ENCODE measurements around the gene DNAJA3. TPM values are rescaled to one million over a fixed set of nuclear protein-coding genes. Genes with fewer than 3 reads are reported as not detected.
A peak's percentile ranks its signal among the peaks of the same experiment; 100 is the strongest.

Gene DNAJA3
- total RNA-seq, 1 donor from 2014 or later: 40.6 TPM

DNA sequence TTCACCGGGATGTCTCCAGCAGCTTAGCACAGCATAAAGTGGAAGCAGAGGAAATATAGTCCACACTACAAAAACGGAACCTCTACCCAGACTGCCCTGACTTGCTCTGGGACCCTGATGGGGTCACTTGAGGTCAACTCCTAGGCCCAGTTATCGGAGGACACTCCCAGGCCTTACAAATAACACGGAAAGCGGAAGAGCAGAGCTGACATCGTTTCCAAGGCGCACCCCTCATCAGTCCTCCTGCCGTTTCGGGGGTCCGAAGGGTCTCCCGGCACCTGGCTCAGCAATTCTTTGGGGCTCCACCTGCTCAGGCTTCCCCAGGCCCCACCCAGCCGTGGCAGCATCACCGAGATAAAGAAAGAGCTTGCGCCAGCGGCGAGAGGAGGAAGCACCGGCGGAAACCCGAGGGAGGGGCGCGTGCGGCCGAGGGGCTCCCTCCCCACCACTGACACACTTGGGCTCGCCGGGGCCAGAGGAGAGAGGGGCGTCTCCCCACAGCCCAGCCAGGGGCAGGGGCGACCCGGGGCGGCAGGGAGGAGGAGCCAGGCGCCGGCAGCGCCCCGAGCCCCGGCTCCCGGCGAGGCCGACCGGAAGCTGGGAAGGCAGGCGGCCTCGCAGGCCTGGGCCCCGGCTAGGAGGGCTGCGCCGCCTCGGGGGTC lies 10.0 kb upstream of the DNAJA3 start:
- TF ChIP-seq, protein P1, sequence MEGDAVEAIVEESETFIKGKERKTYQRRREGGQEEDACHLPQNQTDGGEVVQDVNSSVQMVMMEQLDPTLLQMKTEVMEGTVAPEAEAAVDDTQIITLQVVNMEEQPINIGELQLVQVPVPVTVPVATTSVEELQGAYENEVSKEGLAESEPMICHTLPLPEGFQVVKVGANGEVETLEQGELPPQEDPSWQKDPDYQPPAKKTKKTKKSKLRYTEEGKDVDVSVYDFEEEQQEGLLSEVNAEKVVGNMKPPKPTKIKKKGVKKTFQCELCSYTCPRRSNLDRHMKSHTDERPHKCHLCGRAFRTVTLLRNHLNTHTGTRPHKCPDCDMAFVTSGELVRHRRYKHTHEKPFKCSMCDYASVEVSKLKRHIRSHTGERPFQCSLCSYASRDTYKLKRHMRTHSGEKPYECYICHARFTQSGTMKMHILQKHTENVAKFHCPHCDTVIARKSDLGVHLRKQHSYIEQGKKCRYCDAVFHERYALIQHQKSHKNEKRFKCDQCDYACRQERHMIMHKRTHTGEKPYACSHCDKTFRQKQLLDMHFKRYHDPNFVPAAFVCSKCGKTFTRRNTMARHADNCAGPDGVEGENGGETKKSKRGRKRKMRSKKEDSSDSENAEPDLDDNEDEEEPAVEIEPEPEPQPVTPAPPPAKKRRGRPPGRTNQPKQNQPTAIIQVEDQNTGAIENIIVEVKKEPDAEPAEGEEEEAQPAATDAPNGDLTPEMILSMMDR (conservative IDR thresholded peaks at IDR 0.05; ENCODE audit: low read depth, low read length): no peak
- DNase-seq (ENCODE audit: low read depth): no peak
- peak overlapping the region; percentile 95 for H3K4me3 ChIP-seq (ENCODE audit: low read depth, low read length)

DNA sequence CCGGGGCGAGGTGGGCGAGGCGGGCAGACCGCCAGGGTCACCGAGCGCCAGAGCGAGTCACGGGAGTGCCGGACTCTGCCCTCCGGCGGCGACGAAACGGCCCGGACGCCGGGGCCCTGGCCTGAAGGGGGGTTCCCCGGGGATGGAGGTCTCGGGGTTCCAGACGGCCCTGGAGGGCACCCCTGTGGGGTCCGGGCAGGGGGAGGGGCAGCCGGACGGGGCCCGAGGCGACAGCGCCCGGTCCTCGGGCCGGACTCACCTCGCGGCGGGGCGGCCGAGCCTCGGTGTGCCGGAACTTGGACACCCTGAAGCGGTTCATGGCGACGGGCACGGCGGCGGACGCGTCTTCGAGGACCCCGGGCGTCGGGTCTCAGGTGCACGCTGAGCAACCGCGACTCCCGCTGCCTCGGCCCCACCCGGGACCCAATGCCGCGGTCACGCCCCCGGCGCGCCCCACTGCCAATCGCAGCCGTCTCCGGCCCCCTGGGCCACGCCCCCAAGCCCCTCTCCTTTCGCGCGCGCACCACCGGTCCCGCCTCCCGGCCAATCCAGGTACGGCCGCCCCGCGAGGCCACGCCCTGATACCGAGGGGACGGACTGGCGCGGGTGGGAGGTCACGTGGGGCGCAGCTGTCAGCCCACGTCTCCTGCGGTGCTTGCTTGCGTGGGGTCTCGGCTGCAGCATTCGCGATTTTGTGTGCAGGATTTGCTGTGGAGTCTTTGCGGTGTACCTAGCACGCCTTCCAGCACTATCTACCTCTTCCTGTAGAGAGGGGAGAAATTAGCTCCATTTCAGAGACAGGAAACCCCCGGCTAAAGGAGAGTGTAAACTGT lies 9.3 kb upstream of the DNAJA3 start, which contains the start of gene CORO7:
Gene CORO7, minus strand, starts transcription at position 397 of the 833 bp plus-strand sequence. Its CDS starts 78 bp downstream, at position 319.
- TF ChIP-seq, protein P1 (conservative IDR thresholded peaks at IDR 0.05; ENCODE audit: low read depth, low read length): no peak
- H3K4me3 ChIP-seq (ENCODE audit: low read depth, low read length): peak within 1 kb of the TSS; percentile 95
- no peak for DNase-seq (ENCODE audit: low read depth)

DNA sequence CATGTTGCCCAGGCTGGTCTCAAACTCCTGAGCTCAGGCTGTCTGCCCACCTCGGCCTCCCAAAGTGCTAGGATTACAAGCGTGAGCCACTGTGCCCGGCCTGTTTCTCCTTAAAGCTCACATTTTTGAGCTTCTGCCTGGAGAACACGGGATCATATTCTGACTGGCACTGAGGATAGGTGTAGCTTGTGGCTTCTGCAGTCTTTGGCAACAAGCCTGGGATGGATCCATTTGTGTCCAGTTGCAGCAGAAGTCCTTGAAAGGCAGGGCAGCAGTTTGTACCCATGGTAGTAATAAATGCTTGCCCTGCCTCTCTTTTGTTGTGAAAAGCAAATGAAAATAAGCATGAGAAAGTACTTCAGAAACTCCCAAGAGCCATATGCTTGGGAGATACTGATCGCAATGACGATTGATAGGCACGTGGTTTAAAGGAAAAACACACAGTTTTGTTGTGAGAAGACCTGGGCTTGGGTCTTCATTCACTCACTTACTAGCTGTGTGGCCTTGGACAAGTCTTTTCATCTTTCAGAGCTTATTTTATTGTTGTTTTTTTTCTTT lies 6.2 kb upstream of the DNAJA3 start:
- no peak for DNase-seq (ENCODE audit: low read depth)

DNA sequence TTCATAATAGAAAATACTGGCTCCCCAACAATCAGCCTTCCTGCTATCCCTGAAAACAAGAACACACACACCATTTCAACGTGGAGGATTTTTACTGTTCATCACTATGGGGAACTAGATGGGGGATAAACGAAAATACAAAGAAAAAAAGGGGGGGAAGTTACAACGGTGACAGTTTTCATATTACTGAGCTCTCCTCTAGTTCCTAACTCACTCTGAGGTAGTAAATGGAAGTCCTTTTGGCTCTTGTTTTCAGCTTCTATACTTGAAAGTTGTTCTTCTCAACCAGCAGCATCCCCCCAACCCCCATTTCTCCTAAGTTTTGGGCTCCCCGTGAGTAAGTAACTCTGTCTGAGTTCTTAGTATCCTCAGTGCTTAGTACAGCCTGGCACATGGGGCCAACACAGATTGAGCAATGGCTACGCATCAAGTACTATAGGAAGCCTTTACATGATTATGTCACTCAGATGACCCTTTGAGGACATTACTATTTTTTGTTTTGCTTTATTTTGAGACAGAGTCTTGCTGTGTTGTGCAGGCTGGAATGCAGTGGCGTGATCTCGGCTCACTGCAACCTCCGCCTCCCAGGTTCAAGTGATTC lies 5.1 kb upstream of the DNAJA3 start:
- TF ChIP-seq, protein P1 (conservative IDR thresholded peaks at IDR 0.05; ENCODE audit: low read depth, low read length): no peak
- DNase-seq (ENCODE audit: low read depth): no peak
- H3K4me3 ChIP-seq (ENCODE audit: low read depth, low read length): no peak overlapping the region

More for the DNA sequence above, 6.2 kb upstream of the DNAJA3 start:
- no peak overlapping the region for H3K4me3 ChIP-seq (ENCODE audit: low read depth, low read length)
- TF ChIP-seq, protein P1 (conservative IDR thresholded peaks at IDR 0.05; ENCODE audit: low read depth, low read length): no peak

DNA sequence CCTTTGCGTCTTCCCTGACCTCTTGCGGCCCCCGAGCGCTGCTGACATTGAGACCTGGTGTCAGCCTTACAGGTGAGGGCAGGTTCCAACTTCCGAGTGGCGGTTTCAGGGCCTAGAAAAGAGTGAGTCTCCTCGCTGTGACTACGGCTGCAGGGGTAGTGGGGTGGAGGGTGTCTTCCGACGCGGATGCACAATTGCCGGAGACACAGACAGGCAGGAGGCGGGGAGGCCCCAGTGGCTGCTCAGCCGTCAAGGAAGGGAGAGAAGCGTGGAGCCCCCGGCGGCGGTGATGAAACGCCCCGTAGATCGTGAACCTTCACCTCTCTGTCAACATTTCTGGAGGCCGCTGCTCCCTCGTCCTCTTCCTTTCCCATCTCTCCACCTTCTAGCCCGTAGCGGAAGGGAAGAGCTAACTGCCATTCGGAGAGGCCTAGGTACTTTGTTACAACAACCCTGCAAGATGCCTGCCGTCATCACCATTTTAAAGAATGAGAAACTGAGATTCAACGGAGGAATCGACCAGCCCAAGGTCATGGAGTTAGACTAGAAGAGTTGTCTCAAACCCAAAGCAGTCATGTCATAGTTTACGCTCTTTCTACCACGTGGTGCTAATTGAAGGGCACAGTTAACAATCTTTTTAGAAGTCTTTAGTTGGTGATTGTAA lies 485 bp downstream of the DNAJA3 start:
- DNase-seq (ENCODE audit: low read depth): no peak
- TF ChIP-seq, protein P1 (conservative IDR thresholded peaks at IDR 0.05; ENCODE audit: low read depth, low read length): no peak
- peak overlapping the region; percentile 98 for H3K4me3 ChIP-seq (ENCODE audit: low read depth, low read length)

DNA sequence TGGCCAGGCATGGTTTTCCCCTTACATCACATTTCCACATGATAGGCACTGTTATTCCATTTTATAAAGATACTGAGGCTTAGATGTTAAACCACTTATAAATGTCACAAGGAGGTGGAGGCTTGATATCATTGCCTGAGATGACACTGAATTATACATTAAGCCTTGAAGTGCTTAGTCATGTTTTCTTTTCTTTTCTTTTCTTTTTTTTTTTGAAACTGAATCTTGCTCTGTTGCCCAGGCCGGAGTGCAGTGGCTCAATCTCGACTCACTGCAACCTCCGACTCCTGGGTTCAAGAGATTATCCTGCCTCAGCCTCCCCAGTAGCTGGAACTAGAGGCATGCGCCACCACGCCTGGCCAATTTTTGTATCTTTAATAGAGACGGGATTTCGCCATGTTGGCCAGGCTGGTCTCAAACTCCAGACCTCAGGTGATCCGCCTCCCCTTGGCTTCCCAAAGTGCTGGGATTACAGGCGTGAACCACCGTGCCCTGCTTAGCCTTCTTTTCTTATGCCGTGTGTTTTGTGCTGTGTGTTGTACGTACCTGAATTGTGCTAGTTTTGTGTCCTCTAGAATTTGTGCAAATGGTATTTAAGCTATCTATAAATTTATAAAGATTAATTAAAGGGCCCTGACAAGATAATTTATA lies 1.2 kb downstream of the DNAJA3 start:
- H3K4me3 ChIP-seq (ENCODE audit: low read depth, low read length): peak overlapping the region; percentile 98
- DNase-seq (ENCODE audit: low read depth): no peak
- TF ChIP-seq, protein P1 (conservative IDR thresholded peaks at IDR 0.05; ENCODE audit: low read depth, low read length): no peak

Data from epithelial cell of proximal tubule (primary cell).